OCI-LY3 (cell line): Measurements from ENCODE around the gene TUBGCP5.

Source experiments
- CTCF ChIP-seq: fragments of 200-600, 300-600 bp; sonication (generic); IDR thresholded peaks from 2 replicates; pipeline ENCODE4 v1.5.1; 2014; ENCODE audit warnings: antibody characterized with exemption, low read length, low read depth
- EZH2phosphoT487 ChIP-seq: fragments of 200-600 bp; shearing (Covaris generic); IDR thresholded peaks from 2 replicates; pipeline ENCODE4 v1.6.1; 2018; ENCODE audit warnings: antibody characterized with exemption, mixed run types, low read depth

GRCh38 chr15:22955544-22956119 is 83.7 kb downstream of the TUBGCP5 start:
- TF ChIP-seq CTCF: no peak
- TF ChIP-seq EZH2phosphoT487: no peak
